Heart left ventricle (tissue), 13 donors: Measurements from ENCODE around the gene FKBP4.

Source experiments
- CTCF ChIP-seq, 12 donors: fragments of 200-600 bp; sonication (generic) in 4 of 12; IDR thresholded peaks; one replicate each; pipeline versions ENCODE4 v1.5.0 to v1.8.0; 2018 to 2022; ENCODE audit warnings: antibody characterized with exemption in 12 of 12, mild to moderate bottlenecking in 5 of 12
- POLR2A ChIP-seq, 2 donors: fragments of 450-650 bp; IDR thresholded peaks; one replicate each; pipeline ENCODE4 v1.6.1; 2017; ENCODE audit warnings: antibody characterized with exemption in 2 of 2, mild to moderate bottlenecking in 2 of 2, moderate library complexity in 2 of 2
- donor health status: ischemic (EF 13 %, LVEDD 7.1; RV severe dilation, severe dysfunction).
- donor health status: DM: no; HTN: yes; CAD: no.
- donor health status: DM: no; HTN: no; CAD: no.
- donor health status: ischemic (EF 25% LVEDD 6.9; RV normal size, moderate dysfunction).
- donor health status: ischemic (EF 25% LVEDD 5.7; RV mildly dilated, moderate dysfunction).
- donor health status: ischemic (EF 35%, LVEDD 5.7; RV mildly dilated, moderate dysfunction).
- donor health status: nonischemic (EF 11% LVEDD 7.7; RV severe dilation, severe dysfunction).
- donor health status: DM: yes; HTN: yes; CAD: no.
- donor health status: PGD.
- donor health status: ischemic (EF 29% LVEDD 5.4; RV normal size, mild dysfunction).
- donor health status: nonischemic (EF 23%, LVEDD 6.1; RV moderate dilation, normal function).

GRCh38 chr12:2841056-2841650, 46.4 kb downstream of the FKBP4 start:
- no peak for TF ChIP-seq CTCF (IDR thresholded peaks at IDR 0.05)
- no peak for TF ChIP-seq POLR2A (IDR thresholded peaks at IDR 0.05)
